Activated T-cell treated with anti-CD3 and anti-CD28 coated beads, Interleukin-2, amount 50 U/mL, for 4 hours (primary cell): ENCODE measurements around the gene NUBP2. TPM values are rescaled to one million over a fixed set of nuclear protein-coding genes. Genes with fewer than 3 reads are reported as not detected.

Source experiments
- ATAC-seq, 2 donors: fragments of 200-7000 bp; cut with Tn5 transposase; one replicate each; pipeline ENCODE4 v1.10.0; 2021
- DNase-seq: peaks from one replicate; pipeline ENCODE4 v3.0.0-alpha.2; 2020
- H3K27me3 Mint-ChIP-seq: one replicate; pipeline ENCODE4 v1.8.0; 2021; ENCODE audit warnings: low read depth, mixed read lengths
- H3K36me3 Mint-ChIP-seq: one replicate; pipeline ENCODE4 v1.8.0; 2022; ENCODE audit warnings: mixed read lengths; ENCODE audit not compliant: insufficient read depth
- H3K4me1 Mint-ChIP-seq: one replicate; pipeline ENCODE4 v1.8.0; 2021; ENCODE audit warnings: low read depth, mixed read lengths
- H3K4me3 Mint-ChIP-seq: one replicate; pipeline ENCODE4 v1.8.0; 2021; ENCODE audit warnings: mild to moderate bottlenecking, moderate library complexity, mixed read lengths
- H3K9me3 Mint-ChIP-seq: one replicate; pipeline ENCODE4 v1.8.0; 2021; ENCODE audit warnings: mixed read lengths
- total RNA-seq, 3 donors: library from RNA; stranded (reverse); gene quantifications; one replicate each; pipeline ENCODE4 v1.2.1, GENCODE V29; 2021

Gene NUBP2
- total RNA-seq, 3 donors from 2014 or later, result 85.7 to 101 (median 94.7) TPM

DNA sequence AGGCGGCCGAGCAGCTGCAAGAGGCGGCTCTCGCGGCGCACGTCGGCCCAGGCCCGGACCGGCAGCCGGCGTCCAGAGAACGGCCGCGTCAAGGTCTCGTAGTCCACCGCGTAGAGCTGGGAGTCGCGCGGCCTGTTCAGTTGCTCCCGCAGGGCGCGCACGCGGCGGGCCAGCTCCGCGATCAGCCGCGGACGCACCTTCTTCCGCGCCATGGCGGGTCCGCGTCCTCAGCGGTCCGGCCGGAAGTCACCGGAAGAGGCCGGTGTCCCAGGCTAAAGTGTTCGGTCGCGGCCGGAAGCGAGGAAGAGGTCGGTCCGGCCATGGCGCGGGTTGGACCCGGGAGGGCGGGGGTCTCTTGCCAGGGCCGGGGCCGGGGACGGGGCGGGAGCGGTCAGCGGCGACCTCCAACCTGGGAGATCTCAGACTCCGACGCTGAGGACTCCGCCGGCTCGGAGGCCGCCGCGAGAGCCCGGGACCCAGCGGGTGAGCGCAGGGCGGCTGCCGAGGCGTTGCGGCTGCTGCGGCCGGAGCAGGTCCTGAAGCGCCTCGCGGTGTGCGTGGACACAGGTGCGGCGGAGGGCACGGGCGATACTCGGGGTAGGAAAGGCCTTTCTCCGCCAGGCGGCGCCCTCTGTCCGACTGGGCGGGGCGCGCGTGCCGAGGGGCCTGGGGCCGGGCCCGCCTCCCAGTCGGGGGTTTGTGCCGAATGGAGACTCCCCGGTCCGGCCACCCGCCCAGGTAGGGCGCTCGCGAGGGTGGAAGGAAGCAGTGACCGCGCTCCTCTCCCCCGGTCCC lies 9.7 kb upstream of the NUBP2 start, which contains the start of gene MRPS34:
Gene MRPS34 (minus strand): TSS at position 227 of the 795 bp plus-strand sequence. CDS start 15 bp downstream, at position 212.
- Mint-ChIP-seq H3K9me3 (no peaks in the 10 kb centered on the region), H3K27me3 (no peaks in the 10 kb centered on the region), H3K36me3 (peaks cover 5% of the 10 kb centered on the region), H3K4me3 (peak within 1 kb of the TSS; percentile 100), H3K4me1 (peaks cover 14% of the 10 kb centered on the region)
- ATAC-seq (peak; percentile 55 to 59), DNase-seq (peak; percentile 71)

DNA sequence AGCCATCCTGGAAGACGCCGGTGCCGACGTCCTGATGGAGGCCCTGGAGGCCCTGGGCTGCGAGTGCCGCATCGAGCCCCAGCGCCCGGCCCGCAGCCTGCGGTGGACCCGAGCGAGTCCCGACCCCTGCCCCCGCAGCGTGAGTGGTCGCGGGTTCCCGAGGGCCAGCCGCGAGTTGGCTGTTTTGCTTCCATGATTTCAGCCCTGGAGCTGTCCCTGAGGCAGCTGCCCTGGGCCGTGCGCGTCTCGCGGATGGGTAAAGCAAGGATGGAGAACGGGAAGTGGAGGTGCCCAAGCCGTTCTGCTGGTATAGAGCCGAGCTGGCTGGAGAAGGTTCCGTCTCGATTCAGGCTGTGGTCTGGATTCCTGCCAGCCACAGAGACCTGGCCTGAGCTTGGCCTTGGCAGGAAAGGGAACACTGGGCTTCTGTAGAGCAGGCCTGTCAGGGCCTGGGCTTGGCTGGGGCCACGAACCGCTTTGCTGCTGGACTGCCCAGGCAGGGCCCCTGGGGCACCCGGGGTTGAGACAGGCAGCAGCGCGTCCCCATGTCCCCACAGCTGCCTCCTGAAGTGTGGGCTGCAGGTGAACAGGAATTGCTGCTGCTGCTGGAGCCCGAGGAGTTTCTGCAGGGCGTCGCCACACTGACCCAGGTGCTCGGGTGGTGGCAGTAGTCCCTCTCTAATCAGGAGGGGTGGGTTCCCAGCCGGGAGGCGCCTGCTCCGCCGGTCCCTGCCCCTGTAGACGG lies 8.9 kb upstream of the NUBP2 start:
- DNase-seq, result no peak

DNA sequence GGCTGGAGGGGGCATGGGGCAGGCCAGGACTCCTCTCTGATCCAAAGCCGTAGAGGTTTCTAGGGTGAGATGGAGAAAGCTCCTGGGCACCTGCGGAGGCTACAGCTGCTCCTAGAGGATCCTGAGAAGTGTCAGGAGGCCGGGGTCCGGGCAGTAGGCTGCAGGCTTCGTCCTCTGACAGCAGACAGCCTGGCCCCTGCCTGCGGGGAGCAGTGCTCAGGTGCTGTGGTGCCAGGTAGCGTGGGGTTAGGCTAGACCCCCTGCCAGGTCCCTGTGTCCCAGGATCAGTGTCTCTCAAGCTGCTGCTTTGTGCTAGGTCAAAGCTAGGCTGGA lies 8.3 kb upstream of the NUBP2 start:
- H3K4me3 Mint-ChIP-seq, result peak overlapping the region; percentile 100
- no peak for ATAC-seq
- H3K36me3 Mint-ChIP-seq, result peaks cover 5% of the 10 kb centered on the region
- no peak for DNase-seq
- peaks cover 14% of the 10 kb centered on the region for H3K4me1 Mint-ChIP-seq
- H3K27me3 Mint-ChIP-seq, result no peaks in the 10 kb centered on the region
- H3K9me3 Mint-ChIP-seq, result no peaks in the 10 kb centered on the region

More for the DNA sequence above, 8.9 kb upstream of the NUBP2 start:
- Mint-ChIP-seq H3K4me1 (peaks cover 14% of the 10 kb centered on the region), H3K9me3 (no peaks in the 10 kb centered on the region), H3K27me3 (no peaks in the 10 kb centered on the region), H3K4me3 (peak overlapping the region; percentile 100), H3K36me3 (peaks cover 5% of the 10 kb centered on the region)
- peak in 1 of 2 donors; percentile 3 for ATAC-seq

DNA sequence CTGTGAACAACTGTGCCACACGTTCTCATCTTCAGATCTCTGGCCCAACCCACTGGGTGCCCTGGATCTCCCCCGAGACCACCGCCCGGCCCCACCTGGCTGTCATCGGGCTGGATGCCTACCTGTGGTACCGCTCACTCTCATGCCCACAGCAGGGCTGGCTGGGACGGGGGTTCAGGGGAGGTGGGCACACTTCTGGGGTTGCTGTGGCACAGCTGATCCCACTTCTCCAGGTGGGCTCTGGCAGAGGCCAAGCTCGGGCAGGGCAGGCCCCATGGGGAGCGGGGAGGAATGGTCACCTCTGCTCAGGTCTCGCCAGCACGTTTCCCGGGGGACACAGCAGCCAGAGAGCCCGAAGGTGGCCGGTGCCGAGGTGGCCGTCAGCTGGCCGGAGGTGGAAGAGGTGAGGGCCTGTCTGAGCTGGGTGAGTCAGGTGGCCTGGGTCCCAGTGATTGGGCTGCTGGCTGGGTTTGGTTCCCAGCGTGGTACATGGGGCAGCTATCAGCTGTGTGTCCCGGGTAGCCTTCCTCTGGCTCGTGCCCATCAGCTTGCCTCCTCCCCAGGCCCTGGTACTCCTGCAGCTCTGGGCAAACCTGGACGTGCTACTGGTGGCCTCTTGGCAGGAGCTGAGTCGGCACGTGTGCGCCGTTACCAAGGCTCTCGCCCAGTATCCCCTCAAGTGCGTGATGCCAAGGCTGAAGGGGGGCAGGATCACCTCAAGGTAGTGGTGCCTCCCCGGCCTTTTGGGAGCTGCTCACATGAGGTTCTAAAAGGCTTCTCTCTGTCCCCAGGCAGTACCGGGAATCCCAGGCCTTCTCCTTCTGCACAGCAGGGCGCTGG lies 7.5 kb upstream of the NUBP2 start:
- peak overlapping the region; percentile 49 for H3K4me3 Mint-ChIP-seq
- DNase-seq (no peak), ATAC-seq (no peak)
- H3K36me3 Mint-ChIP-seq, result peaks cover 5% of the 10 kb centered on the region
- H3K27me3 Mint-ChIP-seq, result no peaks in the 10 kb centered on the region
- no peaks in the 10 kb centered on the region for H3K9me3 Mint-ChIP-seq
- H3K4me1 Mint-ChIP-seq, result peaks cover 11% of the 10 kb centered on the region

DNA sequence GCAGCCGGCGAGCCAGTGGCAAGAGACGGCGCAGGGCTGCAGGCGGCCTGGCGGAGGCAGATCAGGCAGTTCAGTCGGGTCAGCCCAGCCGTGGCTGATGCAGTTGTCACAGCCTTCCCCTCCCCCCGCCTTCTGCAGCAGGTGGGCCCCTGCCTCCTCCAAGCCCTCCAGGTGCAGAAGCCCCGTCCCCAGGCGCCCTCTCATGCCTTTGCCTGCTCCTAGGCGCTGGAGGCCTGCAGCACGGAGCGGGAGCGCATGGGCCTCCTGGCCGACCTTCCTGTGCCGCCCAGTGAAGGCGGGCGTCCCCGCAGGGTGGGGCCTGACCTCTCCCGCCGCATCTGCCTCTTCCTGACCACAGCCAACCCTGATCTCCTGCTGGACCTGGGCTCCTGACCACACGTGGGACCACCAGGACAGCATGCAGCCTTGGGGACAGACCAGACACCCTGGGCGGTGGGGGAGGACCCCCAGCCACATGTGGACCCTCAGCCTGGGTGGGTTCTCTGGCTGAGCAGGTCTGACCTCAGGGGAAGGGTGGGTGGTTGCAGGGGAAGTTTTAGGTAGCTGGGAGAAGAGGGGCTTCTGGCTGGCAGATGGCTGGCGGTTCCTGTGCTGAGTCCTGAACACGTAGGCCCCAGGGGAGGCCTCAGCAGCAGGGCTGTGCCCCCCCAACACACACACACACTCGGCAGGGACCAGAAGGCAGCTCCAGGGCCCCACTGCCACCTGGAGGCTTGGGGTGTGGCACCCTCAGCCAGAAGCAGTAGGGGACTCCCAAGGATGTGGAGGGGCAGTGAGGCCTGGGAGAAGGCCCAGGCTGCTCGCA lies 6.7 kb upstream of the NUBP2 start:
- no peaks in the 10 kb centered on the region for H3K27me3 Mint-ChIP-seq
- no peaks in the 10 kb centered on the region for H3K9me3 Mint-ChIP-seq
- ATAC-seq (no peak), DNase-seq (no peak)
- H3K36me3 Mint-ChIP-seq, result peaks cover 5% of the 10 kb centered on the region
- peaks cover 9% of the 10 kb centered on the region for H3K4me1 Mint-ChIP-seq
- no peak overlapping the region for H3K4me3 Mint-ChIP-seq

DNA sequence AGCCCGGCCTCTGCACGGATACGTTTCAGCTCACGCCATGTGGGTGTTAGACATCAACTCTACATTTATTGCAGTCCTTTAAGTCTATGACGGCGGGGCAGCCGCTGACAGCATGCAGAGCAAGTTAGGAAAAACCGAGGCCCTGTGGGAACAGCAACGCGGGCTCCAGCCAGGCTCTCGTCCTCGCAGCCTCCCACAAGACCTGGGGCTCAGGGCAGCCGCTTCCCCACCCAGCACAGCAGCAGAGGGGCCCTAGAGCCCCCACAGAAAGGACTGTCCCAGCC lies 6.1 kb upstream of the NUBP2 start:
- H3K9me3 Mint-ChIP-seq, result no peaks in the 10 kb centered on the region
- no peak overlapping the region for H3K4me3 Mint-ChIP-seq
- peaks cover 5% of the 10 kb centered on the region for H3K36me3 Mint-ChIP-seq
- DNase-seq (no peak), ATAC-seq (no peak)
- no peaks in the 10 kb centered on the region for H3K27me3 Mint-ChIP-seq
- peaks cover 11% of the 10 kb centered on the region for H3K4me1 Mint-ChIP-seq

DNA sequence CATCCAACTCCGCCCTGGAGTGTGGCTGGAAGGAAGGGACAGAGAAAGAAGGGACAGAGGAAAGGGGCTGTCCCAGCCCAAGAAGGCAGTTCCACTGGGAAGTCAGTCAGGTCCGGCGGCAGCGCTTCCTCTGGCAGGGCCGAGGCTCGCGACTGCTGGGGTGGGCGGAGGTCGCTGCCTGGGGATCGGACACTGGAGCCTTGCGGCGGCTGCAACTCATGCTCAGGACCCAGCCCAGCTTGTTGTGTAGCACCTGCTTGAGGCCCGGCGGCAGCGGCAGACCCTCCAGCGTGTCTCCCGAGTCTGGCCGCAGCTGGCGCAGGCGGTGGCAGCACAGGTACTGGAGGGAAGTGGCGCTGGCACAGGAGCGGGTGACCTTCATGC lies 5.8 kb upstream of the NUBP2 start:
- no peaks in the 10 kb centered on the region for H3K9me3 Mint-ChIP-seq

DNA sequence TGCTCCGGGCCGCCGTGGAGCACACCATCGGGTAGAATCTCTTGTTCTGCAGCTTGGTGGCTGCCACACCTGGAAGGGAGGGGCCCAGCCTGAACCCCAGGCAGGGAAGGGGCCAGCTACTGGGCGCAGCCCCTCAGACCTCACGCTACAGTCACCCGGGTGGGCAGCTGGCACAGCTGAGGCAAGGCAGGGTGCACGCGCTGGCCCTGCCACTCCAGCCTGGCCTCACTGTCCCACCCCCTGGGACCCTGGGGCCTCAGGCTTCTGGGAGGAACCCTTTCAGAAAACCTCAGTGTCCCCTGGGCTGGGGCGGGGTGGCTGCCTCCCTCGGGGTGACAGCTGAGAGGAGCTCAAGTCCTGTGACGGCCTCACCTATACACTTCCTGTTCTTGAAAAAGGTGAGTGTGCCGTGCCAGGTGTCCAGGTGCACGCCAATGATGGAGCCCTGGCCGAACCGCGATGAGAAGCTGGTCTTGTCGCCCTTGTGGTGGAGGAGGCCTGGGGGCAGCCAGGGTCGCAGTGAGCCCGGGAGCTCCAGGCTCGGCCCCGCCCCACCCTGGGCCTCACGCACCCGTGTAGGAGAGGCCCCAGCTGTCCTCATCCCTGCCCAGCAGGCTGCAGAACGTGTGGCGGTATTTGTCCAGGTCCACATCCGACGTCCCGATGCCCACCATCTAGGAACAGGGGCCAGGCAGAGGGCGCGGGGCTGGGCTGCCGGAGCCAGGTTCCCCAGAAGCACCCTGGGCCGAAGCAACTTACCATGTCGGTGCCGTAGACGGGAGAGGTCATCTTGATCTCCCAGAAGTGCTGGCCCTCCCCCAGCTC lies 5.2 kb upstream of the NUBP2 start:
- Mint-ChIP-seq H3K36me3 (no peaks in the 10 kb centered on the region), H3K27me3 (no peaks in the 10 kb centered on the region), H3K9me3 (no peaks in the 10 kb centered on the region), H3K4me1 (peaks cover 12% of the 10 kb centered on the region), H3K4me3 (no peak overlapping the region)
- no peak for ATAC-seq
- DNase-seq, result no peak

More for the DNA sequence above, 5.8 kb upstream of the NUBP2 start:
- DNase-seq, result no peak
- no peaks in the 10 kb centered on the region for H3K27me3 Mint-ChIP-seq
- no peak for ATAC-seq
- peaks cover 5% of the 10 kb centered on the region for H3K36me3 Mint-ChIP-seq
- H3K4me3 Mint-ChIP-seq, result no peak overlapping the region
- peaks cover 14% of the 10 kb centered on the region for H3K4me1 Mint-ChIP-seq

DNA sequence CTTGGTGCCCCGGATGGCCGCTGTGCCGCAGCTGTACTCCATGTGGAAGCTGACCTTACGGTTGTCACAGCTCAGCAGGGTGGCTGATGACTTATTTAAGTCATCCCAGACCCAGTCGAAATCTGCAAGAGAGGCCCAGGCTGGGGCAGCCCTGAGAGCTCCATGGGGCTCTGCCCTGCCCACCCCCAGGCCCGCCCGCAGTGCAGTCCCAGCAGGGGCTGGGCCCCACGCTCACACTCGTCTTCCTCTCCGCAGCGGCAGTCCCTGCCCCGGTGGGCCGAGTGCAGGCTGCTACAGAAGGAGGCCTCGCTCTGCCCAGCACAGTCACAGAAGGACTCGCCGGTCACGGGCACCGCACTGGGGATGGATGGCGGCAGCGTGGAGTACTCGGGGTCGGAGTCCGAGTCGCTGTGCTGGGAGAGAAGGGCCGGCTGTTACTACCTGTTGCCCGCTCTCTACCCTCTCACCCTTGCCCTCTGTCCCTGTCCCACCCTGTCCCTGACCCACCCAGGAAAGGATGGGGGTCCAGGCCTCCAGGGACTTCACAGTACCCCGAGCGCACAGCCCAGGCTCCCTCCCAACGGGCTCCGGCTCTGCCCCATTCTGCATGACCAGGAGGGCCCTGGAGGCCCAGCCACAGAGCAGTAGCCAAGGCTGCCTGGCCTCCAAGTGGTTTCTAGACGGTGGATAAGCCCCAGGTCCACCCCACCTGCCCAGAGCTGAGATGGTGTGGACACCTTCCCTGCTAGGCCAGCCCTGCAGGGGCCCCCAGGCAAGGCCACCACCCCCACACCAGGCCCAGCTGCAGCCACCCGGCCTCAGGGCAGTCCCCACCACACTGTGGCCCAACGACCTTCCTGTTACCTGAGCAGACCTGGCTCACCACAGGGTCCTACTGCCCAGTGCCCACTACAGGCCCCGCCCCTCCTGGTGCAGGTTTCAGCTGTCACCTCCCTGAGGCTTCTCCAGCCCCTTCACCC lies 4.3 kb upstream of the NUBP2 start:
- Mint-ChIP-seq H3K4me1 (peaks cover 18% of the 10 kb centered on the region), H3K27me3 (no peaks in the 10 kb centered on the region), H3K4me3 (no peak overlapping the region), H3K36me3 (no peaks in the 10 kb centered on the region), H3K9me3 (no peaks in the 10 kb centered on the region)
- ATAC-seq (no peak), DNase-seq (no peak)

DNA sequence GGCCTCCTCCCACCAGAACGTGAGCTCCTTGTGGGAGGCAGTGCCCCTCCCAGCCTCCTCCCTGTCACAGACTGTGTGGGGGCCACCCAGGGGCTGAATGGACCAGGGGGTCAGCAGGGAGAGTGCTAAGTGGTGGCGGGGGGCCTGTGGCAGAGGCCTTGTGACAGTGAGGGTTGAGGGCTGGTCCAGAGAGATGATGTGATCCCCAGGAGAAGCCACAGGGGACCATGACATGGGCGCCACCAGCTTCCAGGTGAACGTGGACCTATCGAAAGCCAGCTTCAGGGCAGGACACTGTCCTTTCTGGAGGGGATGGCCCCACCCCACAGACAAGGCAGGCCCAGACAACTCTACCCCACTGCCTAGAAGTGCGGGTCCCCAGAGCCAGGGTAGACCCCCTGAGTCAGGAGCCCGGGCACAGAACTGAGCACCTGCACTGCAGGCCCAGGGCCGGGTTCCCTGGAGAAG lies 3.5 kb upstream of the NUBP2 start:
- DNase-seq (no peak), ATAC-seq (no peak)
- no peaks in the 10 kb centered on the region for H3K36me3 Mint-ChIP-seq
- H3K9me3 Mint-ChIP-seq, result no peaks in the 10 kb centered on the region
- H3K4me3 Mint-ChIP-seq, result no peak overlapping the region
- peaks cover 18% of the 10 kb centered on the region for H3K4me1 Mint-ChIP-seq
- H3K27me3 Mint-ChIP-seq, result no peaks in the 10 kb centered on the region

DNA sequence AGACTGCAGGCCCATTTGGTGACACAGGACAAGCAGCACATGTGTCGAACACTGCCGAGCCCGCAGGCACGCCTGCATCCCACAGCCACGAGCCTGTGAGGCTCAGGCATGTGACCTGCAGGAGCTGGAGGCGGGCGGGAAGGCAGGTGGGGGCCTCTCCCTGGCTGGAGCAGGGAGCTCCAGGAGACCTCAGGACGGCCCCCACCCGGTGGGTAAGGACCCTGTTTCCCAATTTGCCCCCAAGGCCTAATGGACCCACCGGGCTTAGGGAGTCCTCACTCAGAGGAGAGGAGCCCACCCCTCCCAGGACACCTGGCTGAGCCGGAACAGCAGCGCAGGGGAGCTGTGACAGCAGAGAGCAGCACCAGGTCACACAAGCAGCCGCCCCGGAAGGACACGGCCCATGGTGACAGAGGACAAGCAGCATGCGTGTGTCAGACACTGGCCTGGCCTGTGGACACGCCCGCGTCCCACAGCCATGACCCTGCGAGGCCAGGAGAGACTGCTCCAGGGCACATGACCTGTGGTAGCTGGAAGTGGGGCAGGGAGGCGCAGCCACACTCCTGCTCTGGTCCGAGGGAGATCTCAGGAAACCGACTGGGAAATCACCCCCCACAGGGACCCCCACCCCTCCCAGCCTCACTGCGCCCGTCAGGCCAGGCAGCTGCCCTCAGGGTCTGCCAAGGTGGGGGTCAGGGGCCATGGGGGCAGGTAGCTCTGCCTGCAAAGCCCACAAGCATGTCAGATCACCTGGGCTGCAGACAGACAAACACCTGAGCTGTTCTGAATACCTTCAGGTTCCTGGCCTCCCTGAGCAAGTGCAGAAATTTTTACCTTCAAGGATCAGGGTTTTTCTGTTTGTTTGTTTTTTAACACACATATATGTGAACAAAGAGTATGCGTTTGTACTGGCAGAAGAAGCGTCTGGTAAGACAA lies 2.8 kb upstream of the NUBP2 start:
- no peaks in the 10 kb centered on the region for H3K36me3 Mint-ChIP-seq
- H3K27me3 Mint-ChIP-seq, result no peaks in the 10 kb centered on the region
- peaks cover 17% of the 10 kb centered on the region for H3K4me1 Mint-ChIP-seq
- no peaks in the 10 kb centered on the region for H3K9me3 Mint-ChIP-seq
- ATAC-seq (no peak), DNase-seq (no peak)
- peak overlapping the region; percentile 81 for H3K4me3 Mint-ChIP-seq
